Loucy (cell line): ENCODE results near the gene SNX25.
A peak's percentile ranks its signal among the peaks of the same experiment; 100 is the strongest.

Source experiments
- H2AFZ ChIP-seq: fragments of 200-600 bp; sonication (generic); 2 replicates; pipeline ENCODE4 v1.6.0; 2016; ENCODE audit warnings: antibody characterized with exemption, mild to moderate bottlenecking, low read length, moderate library complexity
- H3F3A ChIP-seq: fragments of 200-600 bp; 2 replicates; pipeline ENCODE4 v1.6.0; 2016; ENCODE audit warnings: antibody characterized with exemption, low read depth, mild to moderate bottlenecking
- H3K27me3 ChIP-seq: fragments of 200-600 bp; sonication (generic); 2 replicates; pipeline ENCODE4 v1.6.1; 2014; ENCODE audit warnings: low read length, mild to moderate bottlenecking; ENCODE audit not compliant: insufficient read depth, poor library complexity, severe bottlenecking
- H3K36me3 ChIP-seq: fragments of 200-600 bp; sonication (generic); 2 replicates; pipeline ENCODE4 v1.6.1; 2016; ENCODE audit warnings: low read length; ENCODE audit not compliant: insufficient read depth
- H3K4me1 ChIP-seq: fragments of 200-600 bp; sonication (generic); 2 replicates; pipeline ENCODE4 v1.5.1; 2014; ENCODE audit warnings: low read length, mild to moderate bottlenecking; ENCODE audit not compliant: insufficient read depth, poor library complexity, severe bottlenecking
- H3K4me2 ChIP-seq: fragments of 200-600 bp; sonication (generic); 2 replicates; pipeline ENCODE4 v1.6.0; 2014; ENCODE audit warnings: antibody characterized with exemption, low read length, low read depth, mild to moderate bottlenecking; ENCODE audit not compliant: poor library complexity, severe bottlenecking
- H3K4me3 ChIP-seq: fragments of 200-600 bp; sonication (generic); 2 replicates; pipeline ENCODE4 v1.5.1; 2014; ENCODE audit warnings: low read length, mild to moderate bottlenecking, mixed read lengths; ENCODE audit not compliant: poor library complexity, severe bottlenecking
- H3K79me2 ChIP-seq: fragments of 200-600 bp; sonication (generic); 2 replicates; pipeline ENCODE4 v1.6.1; 2014; ENCODE audit warnings: low read length; ENCODE audit not compliant: insufficient read depth
- H3K9ac ChIP-seq: fragments of 200-600 bp; sonication (generic); 2 replicates; pipeline ENCODE4 v1.6.0; 2014; ENCODE audit warnings: mild to moderate bottlenecking, low read depth, low read length, moderate library complexity; ENCODE audit not compliant: poor library complexity, severe bottlenecking
- H3K9me2 ChIP-seq: fragments of 200-600 bp; sonication (generic); replicated peaks from 2 replicates; pipeline ENCODE4 v1.6.1; 2016; ENCODE audit warnings: low read depth, low read length, mixed read lengths
- H3K9me3 ChIP-seq: fragments of 200-600 bp; sonication (generic); 2 replicates; pipeline ENCODE4 v1.6.1; 2014; ENCODE audit warnings: mild to moderate bottlenecking, antibody characterized with exemption, low read length, low read depth; ENCODE audit not compliant: insufficient read depth
- H4K20me1 ChIP-seq: fragments of 200-600 bp; sonication (generic); 2 replicates; pipeline ENCODE4 v1.6.0; 2014; ENCODE audit warnings: antibody characterized with exemption, low read length, mild to moderate bottlenecking; ENCODE audit not compliant: insufficient read depth, poor library complexity, severe bottlenecking
- CTCF ChIP-seq: fragments of 200-600 bp; sonication (generic); conservative IDR thresholded peaks from 2 replicates; pipeline ENCODE4 v1.5.1; 2014; ENCODE audit warnings: mild to moderate bottlenecking, antibody characterized with exemption, low read length
- EZH2phosphoT487 ChIP-seq: fragments of 200-600 bp; IDR thresholded peaks from 2 replicates; pipeline ENCODE4 v1.6.1; 2018; ENCODE audit warnings: antibody characterized with exemption, mild to moderate bottlenecking, moderate library complexity, borderline replicate concordance

SNX25 gene

DNA sequence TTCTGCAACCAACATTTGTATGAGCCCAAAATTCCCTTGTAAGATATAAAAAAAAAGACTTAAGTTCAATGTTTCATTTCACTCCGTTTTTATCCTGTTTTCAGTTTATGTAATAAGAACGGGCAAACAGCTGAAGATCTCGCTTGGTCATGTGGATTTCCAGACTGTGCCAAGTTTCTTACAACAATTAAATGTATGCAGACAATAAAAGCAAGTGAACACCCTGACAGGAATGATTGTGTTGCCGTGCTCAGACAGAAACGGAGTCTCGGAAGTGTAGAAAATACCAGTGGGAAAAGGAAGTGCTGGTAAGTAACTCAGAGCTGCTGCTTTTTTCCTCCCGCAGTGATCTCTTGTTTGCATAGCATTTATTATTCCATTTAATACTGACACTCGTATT is 190.1 kb downstream of the SNX25 start:
- H4K20me1 ChIP-seq, result peaks cover 2% of the 10 kb centered on the region
- peaks cover 24% of the 10 kb centered on the region for H3K79me2 ChIP-seq
- no peaks in the 10 kb centered on the region for H3K9me3 ChIP-seq
- no peaks in the 10 kb centered on the region for H3K9me2 ChIP-seq
- H2AFZ ChIP-seq, result no peak overlapping the region
- H3K4me2 ChIP-seq, result peak overlapping the region; percentile 90
- peak overlapping the region; percentile 78 for H3K4me3 ChIP-seq
- TF ChIP-seq CTCF (no peak), EZH2phosphoT487 (no peak)
- peaks cover 28% of the 10 kb centered on the region for H3K4me1 ChIP-seq
- peaks cover 3% of the 10 kb centered on the region; the same call in 1 of the 2 replicates for H3K36me3 ChIP-seq
- H3F3A ChIP-seq, result no peaks in the 10 kb centered on the region
- no peaks in the 10 kb centered on the region for H3K27me3 ChIP-seq
- H3K9ac ChIP-seq, result no peak overlapping the region

- H3K9me2 ChIP-seq, result no peaks in the 10 kb centered on the region
- H3K79me2 ChIP-seq, result no peaks in the 10 kb centered on the region; the same call in 1 of the 2 replicates
- H3K4me2 ChIP-seq, result no peak overlapping the region
- no peaks in the 10 kb centered on the region for H3K9me3 ChIP-seq
- no peak for TF ChIP-seq CTCF
- TF ChIP-seq EZH2phosphoT487, result no peak
- H4K20me1 ChIP-seq, result no peaks in the 10 kb centered on the region
- H3K4me3 ChIP-seq, result no peak overlapping the region
- H3F3A ChIP-seq, result no peaks in the 10 kb centered on the region
- no peak overlapping the region for H2AFZ ChIP-seq
- peaks cover 5% of the 10 kb centered on the region for H3K4me1 ChIP-seq
- no peak overlapping the region for H3K9ac ChIP-seq
- peaks cover 3% of the 10 kb centered on the region; the same call in 1 of the 2 replicates for H3K36me3 ChIP-seq
- no peaks in the 10 kb centered on the region for H3K27me3 ChIP-seq
Observed at GRCh38 chr4:185404031-185404430, 194.6 kb downstream of the SNX25 start.

GRCh38 chr4:185405296-185405999 is 196.1 kb downstream of the SNX25 start:
- H3K79me2 ChIP-seq, result no peaks in the 10 kb centered on the region
- H2AFZ ChIP-seq, result no peak overlapping the region
- H3K9me3 ChIP-seq, result no peaks in the 10 kb centered on the region
- H3K4me1 ChIP-seq, result no peaks in the 10 kb centered on the region
- H3F3A ChIP-seq, result no peaks in the 10 kb centered on the region
- H3K9ac ChIP-seq, result no peak overlapping the region
- no peak overlapping the region for H3K4me2 ChIP-seq
- no peaks in the 10 kb centered on the region for H3K9me2 ChIP-seq
- H3K36me3 ChIP-seq, result no peaks in the 10 kb centered on the region
- H4K20me1 ChIP-seq, result no peaks in the 10 kb centered on the region
- H3K4me3 ChIP-seq, result no peak overlapping the region
- TF ChIP-seq CTCF (no peak), EZH2phosphoT487 (no peak)
- no peaks in the 10 kb centered on the region for H3K27me3 ChIP-seq
